Activated T-cell treated with anti-CD3 and anti-CD28 coated beads, Interleukin-2, amount 50 U/mL, for 72 hours (primary cell): ENCODE results near the gene CLDN15. TPM values are rescaled to one million over a fixed set of nuclear protein-coding genes. Genes with fewer than 3 reads are reported as not detected.

ENCODE experiments used
- ATAC-seq, 2 donors: fragments of 150-1000 bp; cut with Tn5 transposase; replicated peaks in 1 of 2; 2 replicates each; pipeline ENCODE4 v1.10.0; 2021; ENCODE audit warnings: moderate library complexity in 2 of 2, mild to moderate bottlenecking in 1 of 2
- DNase-seq, 2 donors: peaks; one replicate each; pipeline ENCODE4 v3.0.0; 2021 to 2022; ENCODE audit warnings: mixed read lengths in 1 of 2
- H3K27ac Mint-ChIP-seq: one replicate; pipeline ENCODE4 v1.8.0; 2022; ENCODE audit warnings: mild to moderate bottlenecking, moderate library complexity, mixed read lengths
- H3K27me3 Mint-ChIP-seq: one replicate; pipeline ENCODE4 v1.8.0; 2022; ENCODE audit warnings: low read depth, mixed read lengths
- H3K36me3 Mint-ChIP-seq, 2 donors: one replicate each; pipeline ENCODE4 v1.8.0; 2022; ENCODE audit warnings: mixed read lengths in 2 of 2, mild to moderate bottlenecking in 1 of 2; ENCODE audit not compliant: insufficient read depth in 2 of 2
- H3K4me1 Mint-ChIP-seq: one replicate; pipeline ENCODE4 v1.8.0; 2022; ENCODE audit warnings: low read depth, mixed read lengths
- H3K4me3 Mint-ChIP-seq, 2 donors: one replicate each; pipeline ENCODE4 v1.8.0; 2022; ENCODE audit warnings: mild to moderate bottlenecking in 2 of 2, mixed read lengths in 2 of 2, moderate library complexity in 2 of 2
- H3K9me3 Mint-ChIP-seq, 2 donors: one replicate each; pipeline ENCODE4 v1.8.0; 2022; ENCODE audit warnings: mixed read lengths in 2 of 2
- total RNA-seq, 2 donors: library from RNA; stranded (reverse); gene quantifications; one replicate each; pipeline ENCODE4 v1.2.3, GENCODE V29; 2022

Gene CLDN15
- total RNA-seq, 2 donors from 2014 or later: 27.8 to 28.7 TPM

- Mint-ChIP-seq H3K27me3 (no peaks in the 10 kb centered on the region), H3K36me3 (peaks cover 0 to 2% of the 10 kb centered on the region in 2 donors), H3K4me3 (no peak overlapping the region), H3K27ac (no peak overlapping the region), H3K4me1 (peaks cover 20% of the 10 kb centered on the region), H3K9me3 (no peaks in the 10 kb centered on the region)
- DNase-seq: no peak
- ATAC-seq: no peak
Measured at GRCh38 chr7:101240226-101241014, 2.8 kb upstream of the CLDN15 start.

DNA sequence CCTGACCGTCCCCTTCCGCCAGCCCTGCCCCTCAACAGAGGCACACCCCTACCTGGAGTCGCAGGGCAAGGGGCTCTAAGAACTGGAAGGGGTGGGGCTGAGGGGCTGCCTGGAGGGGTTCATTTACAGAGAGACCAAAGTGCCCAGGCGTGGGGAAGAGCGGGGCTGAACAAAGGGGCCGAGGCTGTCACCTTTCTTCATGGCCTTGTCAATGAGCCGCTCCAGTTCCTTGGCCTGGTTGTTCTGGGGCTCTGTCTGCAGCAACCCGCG, 2.3 kb upstream of the CLDN15 start:
- DNase-seq: no peak
- no peaks in the 10 kb centered on the region for H3K9me3 Mint-ChIP-seq
- peaks cover 0 to 2% of the 10 kb centered on the region in 2 donors for H3K36me3 Mint-ChIP-seq
- H3K27ac Mint-ChIP-seq: no peak overlapping the region
- H3K27me3 Mint-ChIP-seq: no peaks in the 10 kb centered on the region
- ATAC-seq: no peak
- H3K4me1 Mint-ChIP-seq: peaks cover 14% of the 10 kb centered on the region
- H3K4me3 Mint-ChIP-seq: no peak overlapping the region

GRCh38 chr7:101239191-101239950, 1.8 kb upstream of the CLDN15 start:
- H3K9me3 Mint-ChIP-seq: no peaks in the 10 kb centered on the region
- no peak overlapping the region for H3K27ac Mint-ChIP-seq
- H3K36me3 Mint-ChIP-seq: peaks cover 0 to 2% of the 10 kb centered on the region in 2 donors
- ATAC-seq (no peak), DNase-seq (no peak)
- H3K4me3 Mint-ChIP-seq: no peak overlapping the region
- peaks cover 14% of the 10 kb centered on the region for H3K4me1 Mint-ChIP-seq
- no peaks in the 10 kb centered on the region for H3K27me3 Mint-ChIP-seq

- Mint-ChIP-seq H3K4me3 (no peak overlapping the region), H3K36me3 (peaks cover 0 to 2% of the 10 kb centered on the region in 2 donors), H3K27me3 (no peaks in the 10 kb centered on the region), H3K9me3 (no peaks in the 10 kb centered on the region), H3K27ac (no peak overlapping the region), H3K4me1 (peaks cover 9% of the 10 kb centered on the region)
- ATAC-seq (no peak), DNase-seq (no peak)
Measured at GRCh38 chr7:101238226-101239182, 902 bp upstream of the CLDN15 start.

GRCh38 chr7:101236292-101236835, 1.2 kb downstream of the CLDN15 start:
- H3K4me3 Mint-ChIP-seq: no peak overlapping the region
- ATAC-seq: no peak
- no peak overlapping the region for H3K27ac Mint-ChIP-seq
- peaks cover 0 to 3% of the 10 kb centered on the region in 2 donors for H3K36me3 Mint-ChIP-seq
- no peaks in the 10 kb centered on the region for H3K9me3 Mint-ChIP-seq
- no peak for DNase-seq
- no peaks in the 10 kb centered on the region for H3K27me3 Mint-ChIP-seq
- no peaks in the 10 kb centered on the region for H3K4me1 Mint-ChIP-seq

DNA sequence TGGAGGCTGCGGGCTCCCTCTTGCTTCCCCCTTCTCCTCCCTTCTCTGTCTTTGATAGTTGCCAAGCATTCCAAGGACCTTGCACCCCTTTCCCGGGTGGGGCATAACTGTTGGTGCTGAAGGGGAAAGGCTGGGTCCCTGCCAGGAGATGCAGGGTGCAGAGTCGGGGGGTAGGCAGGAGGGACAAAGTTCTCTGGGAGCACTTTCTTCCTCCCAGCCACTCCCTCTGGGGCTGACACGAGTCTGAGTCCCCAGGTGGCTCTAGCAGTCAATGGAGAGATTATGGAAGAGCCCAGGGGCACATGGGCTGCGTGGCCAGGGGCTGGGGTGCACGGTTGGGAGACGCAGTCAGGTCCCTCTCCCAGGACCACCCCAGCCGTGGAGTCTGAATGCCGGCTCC, 2.1 kb downstream of the CLDN15 start:
- peaks cover 0 to 3% of the 10 kb centered on the region in 2 donors for H3K36me3 Mint-ChIP-seq
- no peak overlapping the region for H3K4me3 Mint-ChIP-seq

GRCh38 chr7:101235050-101235449, 2.6 kb downstream of the CLDN15 start:
- H3K36me3 Mint-ChIP-seq: peaks cover 0 to 3% of the 10 kb centered on the region in 2 donors
- no peaks in the 10 kb centered on the region for H3K9me3 Mint-ChIP-seq
- ATAC-seq (no peak), DNase-seq (no peak)
- no peaks in the 10 kb centered on the region for H3K27me3 Mint-ChIP-seq
- no peak overlapping the region for H3K4me3 Mint-ChIP-seq
- no peaks in the 10 kb centered on the region for H3K4me1 Mint-ChIP-seq
- no peak overlapping the region for H3K27ac Mint-ChIP-seq

More for the DNA sequence above, 2.1 kb downstream of the CLDN15 start:
- H3K9me3 Mint-ChIP-seq: no peaks in the 10 kb centered on the region
- no peak for ATAC-seq
- DNase-seq: no peak
- H3K27ac Mint-ChIP-seq: no peak overlapping the region
- H3K4me1 Mint-ChIP-seq: no peaks in the 10 kb centered on the region
- H3K27me3 Mint-ChIP-seq: no peaks in the 10 kb centered on the region

DNA sequence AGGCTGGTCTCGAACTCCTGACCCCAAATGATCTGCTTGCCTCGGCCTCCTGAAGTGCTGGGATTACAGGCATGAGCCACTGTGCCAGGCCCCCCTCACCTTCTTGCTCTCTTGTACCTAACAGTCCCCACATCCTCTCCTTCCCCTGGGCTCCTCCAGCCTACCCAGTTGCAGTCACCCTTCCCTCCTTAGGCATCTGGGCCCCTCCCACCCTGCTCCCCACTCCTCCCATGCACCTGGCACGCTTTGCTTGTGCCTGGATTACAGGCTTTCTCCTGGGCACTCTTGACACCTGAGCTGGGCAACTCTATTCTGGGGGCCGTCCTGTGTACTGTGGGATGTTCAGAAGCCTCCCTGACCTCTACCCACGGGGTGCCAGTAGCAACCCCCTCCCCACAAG, 3.0 kb downstream of the CLDN15 start:
- H3K4me1 Mint-ChIP-seq: no peaks in the 10 kb centered on the region
- H3K27me3 Mint-ChIP-seq: no peaks in the 10 kb centered on the region
- no peak overlapping the region for H3K4me3 Mint-ChIP-seq
- ATAC-seq (no peak), DNase-seq (no peak)
- peaks cover 0 to 3% of the 10 kb centered on the region in 2 donors for H3K36me3 Mint-ChIP-seq
- no peak overlapping the region for H3K27ac Mint-ChIP-seq
- no peaks in the 10 kb centered on the region for H3K9me3 Mint-ChIP-seq

GRCh38 chr7:101233907-101234547, 3.6 kb downstream of the CLDN15 start:
- Mint-ChIP-seq H3K27me3 (no peaks in the 10 kb centered on the region), H3K36me3 (peaks cover 0 to 3% of the 10 kb centered on the region in 2 donors), H3K27ac (no peak overlapping the region), H3K9me3 (no peaks in the 10 kb centered on the region), H3K4me1 (no peaks in the 10 kb centered on the region), H3K4me3 (no peak overlapping the region)
- DNase-seq: no peak
- no peak for ATAC-seq

GRCh38 chr7:101232141-101232850, 5.3 kb downstream of the CLDN15 start:
- H3K27ac Mint-ChIP-seq: no peak overlapping the region
- H3K4me1 Mint-ChIP-seq: no peaks in the 10 kb centered on the region
- no peak for ATAC-seq
- DNase-seq: no peak
- no peaks in the 10 kb centered on the region for H3K9me3 Mint-ChIP-seq
- H3K36me3 Mint-ChIP-seq: peaks cover 0 to 2% of the 10 kb centered on the region in 2 donors
- H3K27me3 Mint-ChIP-seq: no peaks in the 10 kb centered on the region
- no peak overlapping the region for H3K4me3 Mint-ChIP-seq

- Mint-ChIP-seq H3K27ac (no peak overlapping the region), H3K27me3 (no peaks in the 10 kb centered on the region), H3K4me3 (no peak overlapping the region), H3K4me1 (no peaks in the 10 kb centered on the region), H3K36me3 (peaks cover 0 to 3% of the 10 kb centered on the region in 2 donors), H3K9me3 (no peaks in the 10 kb centered on the region)
- ATAC-seq (no peak), DNase-seq (no peak)
Measured at GRCh38 chr7:101231644-101232043, 6.0 kb downstream of the CLDN15 start.

GRCh38 chr7:101226721-101227120, 10.9 kb downstream of the CLDN15 start:
- DNase-seq: no peak
- no peak overlapping the region for H3K27ac Mint-ChIP-seq
- peaks cover 4% of the 10 kb centered on the region for H3K4me1 Mint-ChIP-seq
- ATAC-seq: no peak
- no peak overlapping the region for H3K4me3 Mint-ChIP-seq
- no peaks in the 10 kb centered on the region for H3K9me3 Mint-ChIP-seq
- H3K27me3 Mint-ChIP-seq: no peaks in the 10 kb centered on the region
- H3K36me3 Mint-ChIP-seq: peaks cover 0 to 6% of the 10 kb centered on the region in 2 donors
